Activated CD4-positive, alpha-beta T cell treated with anti-CD3 and anti-CD28 coated beads, Interleukin-2, Interleukin-4, amounts not matched to agents 100 ng/mL and 50 ng/mL, durations not matched to agents 16 hours and 8 hours (primary cell): Measurements from ENCODE around the gene SLPI.

Experiments
- DNase-seq: peaks from one replicate; pipeline ENCODE4 v3.0.0-alpha.2; 2020; ENCODE audit warnings: low spot score

Gene SLPI

GRCh38 chr20:45269754-45270270, 15.4 kb upstream of the SLPI start:
- DNase-seq = no peak

GRCh38 chr20:45269056-45269455, 14.7 kb upstream of the SLPI start:
- DNase-seq = no peak

- no peak for DNase-seq
Measured at GRCh38 chr20:45268531-45268930, 14.2 kb upstream of the SLPI start.

- DNase-seq = no peak
Measured at GRCh38 chr20:45266977-45267376, 12.6 kb upstream of the SLPI start.

- DNase-seq = no peak
Measured at GRCh38 chr20:45263556-45264266, 9.3 kb upstream of the SLPI start.

- DNase-seq = no peak
Measured at GRCh38 chr20:45258664-45259063, 4.3 kb upstream of the SLPI start.

- DNase-seq = no peak
Measured at GRCh38 chr20:45258259-45258658, 3.9 kb upstream of the SLPI start.

- no peak for DNase-seq
Measured at GRCh38 chr20:45257711-45258110, 3.3 kb upstream of the SLPI start.

GRCh38 chr20:45257161-45257560, 2.8 kb upstream of the SLPI start:
- no peak for DNase-seq

- DNase-seq = no peak
Measured at GRCh38 chr20:45253261-45253660, 1.1 kb downstream of the SLPI start.

- DNase-seq = no peak
Measured at GRCh38 chr20:45251884-45252560, 2.3 kb downstream of the SLPI start.

- no peak for DNase-seq
Measured at GRCh38 chr20:45248609-45249008, 5.8 kb downstream of the SLPI start.

GRCh38 chr20:45247865-45248264, 6.5 kb downstream of the SLPI start:
- DNase-seq = no peak

- DNase-seq = no peak
Measured at GRCh38 chr20:45246109-45246508, 8.3 kb downstream of the SLPI start.

- DNase-seq = no peak
Measured at GRCh38 chr20:45238139-45238538, 16.2 kb downstream of the SLPI start.

GRCh38 chr20:45235995-45236394, 18.4 kb downstream of the SLPI start:
- DNase-seq = peak; percentile 11

GRCh38 chr20:45230631-45231030, 23.7 kb downstream of the SLPI start:
- DNase-seq = no peak

GRCh38 chr20:45229264-45230056, 24.9 kb downstream of the SLPI start:
- DNase-seq = peak; percentile 54

- no peak for DNase-seq
Measured at GRCh38 chr20:45226287-45226686, 28.1 kb downstream of the SLPI start.

GRCh38 chr20:45223136-45223535, 31.2 kb downstream of the SLPI start:
- no peak for DNase-seq

- no peak for DNase-seq
Measured at GRCh38 chr20:45221076-45221475, 33.3 kb downstream of the SLPI start, which contains the start of gene SEMG2. Gene SEMG2, plus strand, starts transcription at chr20:45221373. Its CDS starts 17 bp downstream, at chr20:45221390.

- DNase-seq = no peak
Measured at GRCh38 chr20:45218636-45219035, 35.7 kb downstream of the SLPI start.

- no peak for DNase-seq
Measured at GRCh38 chr20:45218124-45218523, 36.2 kb downstream of the SLPI start.
